ENCODE measurements around the gene SUCLG2. TPM values are rescaled to one million over a fixed set of nuclear protein-coding genes. Genes with fewer than 3 reads are reported as not detected.
A peak's percentile ranks its signal among the peaks of the same experiment; 100 is the strongest.

Gene SUCLG2
- total and polyA plus RNA-seq, 2 donors (not counting 1 experiment from before 2014, with no cell fraction given), result 56.8 to 87.4 TPM

GRCh38 chr3:67522081-67522480, 132.3 kb downstream of the SUCLG2 start:
- no peak overlapping the region for H3K4me3 ChIP-seq (replicated peaks in 1 of 4; ENCODE audit: control extremely low read depth in 1 of 4, insufficient read depth in 1 of 4, low read depth in 3 of 4, low read length in 4 of 4)

DNA sequence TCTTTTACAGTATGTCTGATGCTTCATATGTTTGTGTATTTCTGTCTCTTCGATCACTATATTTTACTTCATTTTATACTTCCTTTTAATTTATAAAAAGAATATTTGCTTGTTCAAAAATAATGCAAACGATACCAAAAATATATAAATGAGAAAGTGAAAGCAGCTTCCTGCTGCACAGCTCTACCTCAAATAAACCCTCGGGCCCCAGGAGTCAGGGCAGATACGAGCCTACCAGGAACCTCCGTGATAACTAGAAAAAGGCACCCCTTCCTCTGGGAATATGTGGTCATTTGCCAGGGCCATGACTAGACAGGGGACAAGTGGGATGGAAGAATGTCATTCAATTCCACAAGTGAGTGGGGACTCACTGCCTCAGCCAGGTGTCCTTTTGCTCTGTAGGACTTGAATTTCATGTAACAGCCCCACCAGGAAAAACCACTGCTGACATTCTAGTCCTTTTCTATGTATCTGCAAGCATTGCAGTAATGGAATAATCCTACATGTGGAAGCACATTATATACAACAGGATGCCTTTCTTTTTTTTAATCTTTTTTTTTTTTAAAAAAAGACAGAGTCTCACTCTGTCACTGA, 133.3 kb downstream of the SUCLG2 start:
- peaks cover 2% of the 10 kb centered on the region for H3K4me1 ChIP-seq (ENCODE audit: control insufficient read depth, extremely low read depth, insufficient read depth, low read length)
- no peak overlapping the region for H3K27ac ChIP-seq (ENCODE audit: insufficient read depth, low read length)
- no peak overlapping the region for H3K9ac ChIP-seq (ENCODE audit: insufficient read depth, low read length)
- no peak overlapping the region for H3K4me3 ChIP-seq (replicated peaks in 1 of 4; ENCODE audit: control extremely low read depth in 1 of 4, insufficient read depth in 1 of 4, low read depth in 3 of 4, low read length in 4 of 4)
- H3K79me2 ChIP-seq (ENCODE audit: control insufficient read depth, insufficient read depth, low read length), result no peaks in the 10 kb centered on the region
- peaks cover 2% of the 10 kb centered on the region for H3K36me3 ChIP-seq (ENCODE audit: control insufficient read depth, insufficient read depth, low read length)
- DNase-seq (ENCODE audit: low read depth in 2 of 2), result no peak
- H3K4me2 ChIP-seq (ENCODE audit: extremely low read depth, insufficient read depth, low read length), result no peak overlapping the region
- no peaks in the 10 kb centered on the region for H3K27me3 ChIP-seq (ENCODE audit: control insufficient read depth, insufficient read depth, low read length)
- no peaks in the 10 kb centered on the region for H4K20me1 ChIP-seq (ENCODE audit: control insufficient read depth, extremely low read depth, insufficient read depth, low read length)
- no peaks in the 10 kb centered on the region for H3K9me3 ChIP-seq (ENCODE audit: control insufficient read depth, insufficient read depth, low read depth, low read length)
- H2AFZ ChIP-seq (ENCODE audit: low read length), result no peak overlapping the region
- no peak for TF ChIP-seq EZH2 (IDR thresholded peaks at IDR 0.05; ENCODE audit: low read length, missing control alignments)
- TF ChIP-seq CTCF (conservative IDR thresholded peaks at IDR 0.05 in 1 of 2, IDR thresholded peaks at IDR 0.05 in 1 of 2; ENCODE audit: low read depth in 1 of 2, low read length in 2 of 2), result no peak

More at GRCh38 chr3:67522081-67522480, 132.3 kb downstream of the SUCLG2 start:
- no peaks in the 10 kb centered on the region for H4K20me1 ChIP-seq (ENCODE audit: control insufficient read depth, extremely low read depth, insufficient read depth, low read length)
- no peaks in the 10 kb centered on the region for H3K79me2 ChIP-seq (ENCODE audit: control insufficient read depth, insufficient read depth, low read length)
- H3K4me2 ChIP-seq (ENCODE audit: extremely low read depth, insufficient read depth, low read length), result no peak overlapping the region
- no peak for TF ChIP-seq CTCF (conservative IDR thresholded peaks at IDR 0.05 in 1 of 2, IDR thresholded peaks at IDR 0.05 in 1 of 2; ENCODE audit: low read depth in 1 of 2, low read length in 2 of 2)
- no peak for TF ChIP-seq EZH2 (IDR thresholded peaks at IDR 0.05; ENCODE audit: low read length, missing control alignments)
- peak in 1 of 2 donors; percentile 20 for DNase-seq (ENCODE audit: low read depth in 2 of 2)
- no peaks in the 10 kb centered on the region for H3K9me3 ChIP-seq (ENCODE audit: control insufficient read depth, insufficient read depth, low read depth, low read length)
- peaks cover 6% of the 10 kb centered on the region for H3K4me1 ChIP-seq (ENCODE audit: control insufficient read depth, extremely low read depth, insufficient read depth, low read length)
- H2AFZ ChIP-seq (ENCODE audit: low read length), result no peak overlapping the region
- no peak overlapping the region for H3K27ac ChIP-seq (ENCODE audit: insufficient read depth, low read length)
- H3K9ac ChIP-seq (ENCODE audit: insufficient read depth, low read length), result no peak overlapping the region
- H3K27me3 ChIP-seq (ENCODE audit: control insufficient read depth, insufficient read depth, low read length), result no peaks in the 10 kb centered on the region
- H3K36me3 ChIP-seq (ENCODE audit: control insufficient read depth, insufficient read depth, low read length), result peaks cover 2% of the 10 kb centered on the region

DNA sequence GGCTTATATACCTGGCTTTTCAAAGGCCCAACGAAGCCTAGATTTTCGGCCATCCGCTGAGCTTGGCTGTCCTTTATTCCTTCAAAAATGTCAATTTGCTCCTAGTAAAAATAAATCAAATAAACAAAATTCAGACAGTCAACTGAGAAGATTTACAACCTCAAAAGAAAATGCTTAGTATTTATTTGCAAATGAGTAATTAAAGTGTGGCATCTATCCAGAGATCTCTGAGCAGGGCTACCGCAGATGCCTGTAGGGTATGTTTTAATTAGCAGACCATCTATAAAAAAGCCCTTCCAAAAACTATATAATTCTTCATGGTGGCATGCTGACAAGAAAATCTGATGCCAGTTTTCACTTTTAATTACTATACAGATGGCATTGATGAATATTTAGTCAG, 136.2 kb downstream of the SUCLG2 start:
- Histone ChIP-seq H3K27ac (ENCODE audit: insufficient read depth, low read length) (no peak overlapping the region), H3K4me2 (ENCODE audit: extremely low read depth, insufficient read depth, low read length) (no peak overlapping the region), H2AFZ (ENCODE audit: low read length) (no peak overlapping the region), H3K4me3 (replicated peaks in 1 of 4; ENCODE audit: control extremely low read depth in 1 of 4, insufficient read depth in 1 of 4, low read depth in 3 of 4, low read length in 4 of 4) (no peak overlapping the region), H4K20me1 (ENCODE audit: control insufficient read depth, extremely low read depth, insufficient read depth, low read length) (no peaks in the 10 kb centered on the region), H3K36me3 (ENCODE audit: control insufficient read depth, insufficient read depth, low read length) (peaks cover 2% of the 10 kb centered on the region), H3K4me1 (ENCODE audit: control insufficient read depth, extremely low read depth, insufficient read depth, low read length) (no peaks in the 10 kb centered on the region), H3K9ac (ENCODE audit: insufficient read depth, low read length) (no peak overlapping the region), H3K9me3 (ENCODE audit: control insufficient read depth, insufficient read depth, low read depth, low read length) (no peaks in the 10 kb centered on the region), H3K27me3 (ENCODE audit: control insufficient read depth, insufficient read depth, low read length) (no peaks in the 10 kb centered on the region), H3K79me2 (ENCODE audit: control insufficient read depth, insufficient read depth, low read length) (no peaks in the 10 kb centered on the region)
- TF ChIP-seq CTCF (conservative IDR thresholded peaks at IDR 0.05 in 1 of 2, IDR thresholded peaks at IDR 0.05 in 1 of 2; ENCODE audit: low read depth in 1 of 2, low read length in 2 of 2) (no peak), EZH2 (IDR thresholded peaks at IDR 0.05; ENCODE audit: low read length, missing control alignments) (no peak)
- DNase-seq (ENCODE audit: low read depth in 2 of 2), result no peak
